AG10803 (cell line): ENCODE results near the gene MRPL42.
"Not testable (repeated sequence)": the region's sequence is repeated elsewhere in the genome, so short reads cannot be mapped to it uniquely, and the experiment has no call there.

ENCODE experiments used
- DNase-seq: peaks from one replicate; pipeline ENCODE4 v3.0.0; 2010; ENCODE audit warnings: low read depth
- H3K4me3 ChIP-seq: 2 replicates; pipeline ENCODE4 v1.5.1; 2011; ENCODE audit warnings: mild to moderate bottlenecking, low read length, control low read depth
- TF ChIP-seq, protein P1 (sequence below): conservative IDR thresholded peaks from 2 replicates; pipeline ENCODE4 v1.5.1; 2011; ENCODE audit warnings: mild to moderate bottlenecking, low read length, control low read depth, inconsistent platforms

The MRPL42 gene

DNA sequence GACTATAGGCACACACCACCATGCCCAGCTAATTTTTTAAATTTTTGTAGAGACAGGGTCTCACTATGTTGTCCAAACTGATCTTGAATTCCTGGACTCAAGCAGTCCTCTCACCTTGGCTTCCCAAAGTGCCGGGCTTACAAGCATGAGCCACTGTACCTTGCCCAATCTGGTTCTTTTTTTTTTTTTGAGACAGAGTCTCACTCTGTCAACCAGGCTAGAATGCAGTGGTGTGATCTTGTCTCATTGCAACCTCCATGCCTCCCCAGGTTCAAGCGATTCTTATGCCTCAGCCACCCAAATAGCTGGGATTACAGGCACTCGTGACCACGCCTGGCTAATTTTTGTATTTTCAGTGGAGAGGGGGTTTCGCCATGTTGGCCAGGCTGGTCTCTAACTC is 15.4 kb downstream of the MRPL42 start:
- TF ChIP-seq, protein P1, sequence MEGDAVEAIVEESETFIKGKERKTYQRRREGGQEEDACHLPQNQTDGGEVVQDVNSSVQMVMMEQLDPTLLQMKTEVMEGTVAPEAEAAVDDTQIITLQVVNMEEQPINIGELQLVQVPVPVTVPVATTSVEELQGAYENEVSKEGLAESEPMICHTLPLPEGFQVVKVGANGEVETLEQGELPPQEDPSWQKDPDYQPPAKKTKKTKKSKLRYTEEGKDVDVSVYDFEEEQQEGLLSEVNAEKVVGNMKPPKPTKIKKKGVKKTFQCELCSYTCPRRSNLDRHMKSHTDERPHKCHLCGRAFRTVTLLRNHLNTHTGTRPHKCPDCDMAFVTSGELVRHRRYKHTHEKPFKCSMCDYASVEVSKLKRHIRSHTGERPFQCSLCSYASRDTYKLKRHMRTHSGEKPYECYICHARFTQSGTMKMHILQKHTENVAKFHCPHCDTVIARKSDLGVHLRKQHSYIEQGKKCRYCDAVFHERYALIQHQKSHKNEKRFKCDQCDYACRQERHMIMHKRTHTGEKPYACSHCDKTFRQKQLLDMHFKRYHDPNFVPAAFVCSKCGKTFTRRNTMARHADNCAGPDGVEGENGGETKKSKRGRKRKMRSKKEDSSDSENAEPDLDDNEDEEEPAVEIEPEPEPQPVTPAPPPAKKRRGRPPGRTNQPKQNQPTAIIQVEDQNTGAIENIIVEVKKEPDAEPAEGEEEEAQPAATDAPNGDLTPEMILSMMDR = no peak
- DNase-seq = no peak
- H3K4me3 ChIP-seq = no peak overlapping the region

DNA sequence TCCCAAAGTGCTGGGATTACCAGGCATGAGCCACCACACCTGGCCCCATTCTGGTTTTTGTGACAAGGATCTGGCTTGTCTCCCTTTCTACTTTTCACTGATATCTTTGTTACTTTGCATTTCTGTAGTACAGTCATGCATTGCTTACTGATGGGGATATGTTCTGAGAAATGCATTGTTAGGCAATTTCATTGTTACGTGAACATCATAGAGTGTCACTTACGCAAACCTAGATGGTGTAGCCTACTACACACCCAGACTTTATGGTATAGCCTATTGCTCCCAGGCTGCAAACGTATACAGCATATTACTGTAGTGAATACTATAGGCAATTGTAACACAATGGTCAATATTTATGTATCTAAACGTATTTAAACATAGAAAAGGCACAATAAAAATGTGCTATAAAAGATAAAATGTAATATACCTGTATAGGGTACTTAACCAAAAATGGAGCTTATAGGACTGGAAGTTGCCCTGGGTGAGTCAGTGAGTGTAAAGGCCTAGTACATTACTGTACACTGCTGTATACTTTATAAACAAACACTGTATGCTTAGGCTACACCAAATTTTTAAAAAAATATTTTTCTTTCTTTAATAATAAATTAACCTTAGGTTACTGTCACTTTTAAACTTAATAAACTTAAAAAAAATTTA is 16.0 kb downstream of the MRPL42 start:
- DNase-seq = no peak
- TF ChIP-seq, protein P1 = no peak
- no peak overlapping the region for H3K4me3 ChIP-seq

GRCh38 chr12:93484315-93484981 is 17.1 kb downstream of the MRPL42 start:
- H3K4me3 ChIP-seq = no peak overlapping the region
- TF ChIP-seq, protein P1 = no peak
- DNase-seq = peak; percentile 21

- not testable (repeated sequence) for H3K4me3 ChIP-seq, DNase-seq
These were observed 25.5 kb downstream of the MRPL42 start for GRCh38 chr12:93492808-93493207.

GRCh38 chr12:93494096-93494495 is 26.8 kb downstream of the MRPL42 start:
- DNase-seq = no peak
- TF ChIP-seq, protein P1 = no peak
- no peak overlapping the region for H3K4me3 ChIP-seq

- no peak for DNase-seq
- H3K4me3 ChIP-seq = no peak overlapping the region
- TF ChIP-seq, protein P1 = no peak
These were observed 30.1 kb downstream of the MRPL42 start for GRCh38 chr12:93497456-93497855.

DNA sequence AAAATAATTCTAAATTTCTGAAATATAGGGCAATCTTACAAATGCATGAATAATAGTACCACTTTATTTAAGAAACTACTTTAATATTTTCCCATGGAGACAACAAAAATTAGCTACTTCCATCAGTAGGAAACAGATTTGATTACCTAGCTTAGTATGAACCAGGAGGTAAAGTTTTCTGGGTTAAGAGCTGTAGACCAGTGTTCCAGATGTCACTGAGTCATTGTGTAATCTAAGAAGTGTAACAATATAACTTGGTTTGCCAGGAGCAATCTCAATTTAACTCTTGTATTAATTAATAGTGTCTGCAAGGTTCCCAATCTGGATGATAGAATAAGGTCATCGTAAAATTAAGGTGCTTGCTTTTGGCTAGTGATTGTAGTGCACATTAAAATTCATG is 31.5 kb downstream of the MRPL42 start:
- H3K4me3 ChIP-seq, DNase-seq: not testable (repeated sequence)

GRCh38 chr12:93500201-93500600 is 32.9 kb downstream of the MRPL42 start:
- DNase-seq = no peak

More at GRCh38 chr12:93500201-93500600, 32.9 kb downstream of the MRPL42 start:
- no peak overlapping the region for H3K4me3 ChIP-seq
- TF ChIP-seq, protein P1 = no peak
